Transverse colon (tissue), 4 donors: ENCODE data around the gene PLXNB2. TPM values are rescaled to one million over a fixed set of nuclear protein-coding genes. Genes with fewer than 3 reads are reported as not detected.

ENCODE experiments used
- DNase-seq: peaks from one replicate; pipeline ENCODE4 v3.0.0-alpha.2; 2019
- H3K27ac ChIP-seq, 4 donors: fragments of 200-600 bp; sonication (generic); 2 replicates each; pipeline ENCODE4 v1.5.1; 2016 to 2018; ENCODE audit warnings: inconsistent platforms in 4 of 4
- H3K27me3 ChIP-seq: fragments of 200-600 bp; sonication (generic); 2 replicates; pipeline ENCODE4 v1.5.1; 2017; ENCODE audit warnings: inconsistent platforms
- H3K36me3 ChIP-seq, 4 donors: fragments of 200-600 bp; sonication (generic); 2 replicates each; pipeline ENCODE4 v1.5.1; 2017 to 2019; ENCODE audit warnings: inconsistent platforms in 4 of 4
- H3K4me1 ChIP-seq, 4 donors: fragments of 200-600 bp; sonication (generic); 2 replicates each; pipeline ENCODE4 v1.5.1; 2017 to 2020; ENCODE audit warnings: inconsistent platforms in 4 of 4
- H3K4me3 ChIP-seq, 4 donors: fragments of 200-600 bp; sonication (generic); 1 replicate in 1 of 4; 2 replicates in 3 of 4; pipeline versions ENCODE4 v1.5.1 to v1.6.1; 2017 to 2019; ENCODE audit warnings: inconsistent platforms in 4 of 4
- H3K9me3 ChIP-seq, 2 donors: fragments of 200-600 bp; sonication (generic); 2 replicates each; pipeline ENCODE4 v1.5.1; 2017 to 2019; ENCODE audit warnings: inconsistent platforms in 2 of 2
- CTCF ChIP-seq, 5 experiments: fragments of 200-600 bp in 3 of 5; fragments of 450-650 bp in 2 of 5; sonication (generic) in 3 of 5; IDR thresholded peaks; 1 replicate in 2 of 5; 2 replicates in 3 of 5; pipeline ENCODE4 v1.5.1; 2016 to 2017; ENCODE audit warnings: antibody characterized with exemption in 5 of 5, inconsistent platforms in 3 of 5, mild to moderate bottlenecking in 2 of 5, moderate library complexity in 1 of 5
- EP300 ChIP-seq: sonication (generic); formaldehyde crosslinking; IDR thresholded peaks from one replicate; pipeline ENCODE4 v1.6.1; 2017; ENCODE audit warnings: antibody characterized with exemption, low read depth
- POLR2A ChIP-seq: fragments of 450-650 bp; IDR thresholded peaks from one replicate; pipeline ENCODE4 v1.6.1; 2016; ENCODE audit warnings: antibody characterized with exemption, mild to moderate bottlenecking, moderate library complexity
- POLR2AphosphoS5 ChIP-seq, 3 donors: sonication (generic); formaldehyde crosslinking; IDR thresholded peaks; one replicate each; pipeline ENCODE4 v1.6.1; 2016; ENCODE audit warnings: antibody characterized with exemption in 3 of 3
- WGBS, 2 donors: methylation state at CpG; one replicate each; pipeline ENCODE4 v1.1.5; 2018; ENCODE audit warnings: low coverage in 1 of 2; 5-methylcytosine and 5-hydroxymethylcytosine counted together
- in situ Hi-C, 4 donors: fragments of 200-750 bp; cut with MboI; loops; one replicate each; pipeline versions ENCODE4 v1.15.0 to v1.15.1; 2017; ENCODE audit warnings: low sequenced_read_pairs in 3 of 4, low pct_ligation_motif_present in 1 of 4, low pct_unique_long_range_greater_than_20kb in 1 of 4
- intact Hi-C: fragments of 100-400 bp; cut with DNase I; formaldehyde crosslinking; loops from one replicate; pipeline ENCODE4 v1.15.1; 2023; ENCODE audit warnings: low total_unique reads
- total RNA-seq, 4 donors: library from RNA; depleted of rRNA; stranded (reverse); fragments of >200 nt; gene quantifications; one replicate each; pipeline ENCODE4 v1.1.0, GENCODE V29; 2016

Gene PLXNB2
- total RNA-seq, 4 donors from 2014 or later: 305 to 880 (median 460) TPM

- intact Hi-C loops (no loop called here), in situ Hi-C loops (no loop called here)
- H3K27ac ChIP-seq: no peak overlapping the region
- no peaks in the 10 kb centered on the region for H3K27me3 ChIP-seq
- H3K4me1 ChIP-seq: no peaks in the 10 kb centered on the region
- H3K4me3 ChIP-seq: no peak overlapping the region
- TF ChIP-seq CTCF (IDR thresholded peaks at IDR 0.05) (no peak), EP300 (no peak), POLR2A (no peak)
- no peak for DNase-seq
- WGBS, 2 donors: 91% methylated on average over 32 of the region's 34 CpGs; no CpG with 5 or more reads in 1 of the 2 donors
- no peaks in the 10 kb centered on the region for H3K9me3 ChIP-seq
- H3K36me3 ChIP-seq: peaks cover 0 to 71% (median 26%) of the 10 kb centered on the region in 4 donors
Measured at GRCh38 chr22:50285568-50286229, 21.7 kb downstream of the PLXNB2 start.

- no peak overlapping the region for H3K4me3 ChIP-seq
- H3K9me3 ChIP-seq: no peaks in the 10 kb centered on the region
- H3K36me3 ChIP-seq: peaks cover 0 to 75% (median 29%) of the 10 kb centered on the region in 4 donors
- intact Hi-C loops (no loop called here), in situ Hi-C loops (no loop called here)
- DNase-seq: no peak
- no peak overlapping the region for H3K27ac ChIP-seq
- TF ChIP-seq POLR2AphosphoS5 (IDR thresholded peaks at IDR 0.05) (no peak), CTCF (IDR thresholded peaks at IDR 0.05) (no peak), POLR2A (no peak), EP300 (no peak)
- 90% methylated on average over 13 of the region's 13 CpGs; no CpG with 5 or more reads in 1 of the 2 donors for whole genome bisulfite sequencing, 2 donors
- no peaks in the 10 kb centered on the region for H3K4me1 ChIP-seq
- no peaks in the 10 kb centered on the region for H3K27me3 ChIP-seq
Measured at GRCh38 chr22:50284479-50284878, 23.0 kb downstream of the PLXNB2 start.

GRCh38 chr22:50283821-50284220 is 23.6 kb downstream of the PLXNB2 start:
- no peaks in the 10 kb centered on the region for H3K4me1 ChIP-seq
- in situ Hi-C loops: no loop called here
- no peak overlapping the region for H3K27ac ChIP-seq
- H3K27me3 ChIP-seq: no peaks in the 10 kb centered on the region
- intact Hi-C loops: no loop called here
- WGBS, 2 donors: 91% methylated on average over 12 of the region's 30 CpGs; no CpG with 5 or more reads in 1 of the 2 donors
- H3K36me3 ChIP-seq: peaks cover 0 to 71% (median 29%) of the 10 kb centered on the region in 4 donors
- no peak for TF ChIP-seq EP300
- no peak for TF ChIP-seq POLR2AphosphoS5 (IDR thresholded peaks at IDR 0.05)
- no peak for TF ChIP-seq CTCF (IDR thresholded peaks at IDR 0.05)
- H3K9me3 ChIP-seq: no peaks in the 10 kb centered on the region
- no peak for DNase-seq
- no peak overlapping the region for H3K4me3 ChIP-seq

GRCh38 chr22:50282361-50283155 is 24.9 kb downstream of the PLXNB2 start:
- no peaks in the 10 kb centered on the region for H3K9me3 ChIP-seq
- 77% methylated on average over 35 of the region's 45 CpGs; no CpG with 5 or more reads in 1 of the 2 donors for WGBS, 2 donors
- peaks cover 0 to 67% (median 27%) of the 10 kb centered on the region in 4 donors for H3K36me3 ChIP-seq
- DNase-seq: no peak
- H3K27ac ChIP-seq: no peak overlapping the region
- H3K27me3 ChIP-seq: no peaks in the 10 kb centered on the region
- TF ChIP-seq POLR2A (no peak), EP300 (no peak), CTCF (IDR thresholded peaks at IDR 0.05) (no peak), POLR2AphosphoS5 (IDR thresholded peaks at IDR 0.05) (no peak)
- in situ Hi-C loops: no loop called here
- no peaks in the 10 kb centered on the region for H3K4me1 ChIP-seq
- intact Hi-C loops: no loop called here
- no peak overlapping the region for H3K4me3 ChIP-seq
